Posterior vena cava (tissue), 2 donors: Measurements from ENCODE around the gene SYS1. TPM values are rescaled to one million over a fixed set of nuclear protein-coding genes. Genes with fewer than 3 reads are reported as not detected.

Source experiments
- DNase-seq: peaks from one replicate; pipeline ENCODE4 v3.0.0-alpha.2; 2020; ENCODE audit warnings: low spot score
- intact Hi-C, 2 donors: fragments of 100-400 bp; cut with DNase I; formaldehyde crosslinking; loops; one replicate each; pipeline versions ENCODE4 v1.14.1 to v1.14.2; 2022 to 2023
- long read RNA-seq, 2 donors: library from polyadenylated mRNA; unstranded; transcript quantifications; one replicate each; pipeline ENCODE4 v2.0.0, GENCODE V29; 2020 to 2021
- total RNA-seq, 2 donors: library from RNA; stranded (reverse); fragmentation: NEBNext Ultra II Directional; extraction: Animal tissue kit (Norgen Biotek cat#: 25700); gene quantifications; one replicate each; pipeline ENCODE4 v1.2.1, GENCODE V29; 2021
- donor health status: DM: yes; HTN: yes; CAD: no.
- donor health status: DM: yes; HTN: yes; CAD: no.

Gene SYS1
- total RNA-seq, result 10 to 100 TPM; 21.8 to 22.6 TPM
- long read RNA-seq, donor 1, transcript SYS1-201 (4 exons, 2,862 nt), result major isoform, 17 of 21 reads
- long read RNA-seq, donor 1, partial matches to known transcripts, result 1 of 21 reads
- long read RNA-seq, donor 1, other reads (novel, unspliced or antisense), result 0 of 21 reads
- long read RNA-seq, donor 2, transcript SYS1-205 (3 exons, 433 nt), result minor isoform, 8 of 113 reads
- long read RNA-seq, donor 2, transcript SYS1-201 (4 exons, 2,862 nt), result major isoform, 99 of 113 reads
- long read RNA-seq, donor 2, partial matches to known transcripts, result 1 of 113 reads
- long read RNA-seq, donor 2, other reads (novel, unspliced or antisense), result 4 of 113 reads

DNA sequence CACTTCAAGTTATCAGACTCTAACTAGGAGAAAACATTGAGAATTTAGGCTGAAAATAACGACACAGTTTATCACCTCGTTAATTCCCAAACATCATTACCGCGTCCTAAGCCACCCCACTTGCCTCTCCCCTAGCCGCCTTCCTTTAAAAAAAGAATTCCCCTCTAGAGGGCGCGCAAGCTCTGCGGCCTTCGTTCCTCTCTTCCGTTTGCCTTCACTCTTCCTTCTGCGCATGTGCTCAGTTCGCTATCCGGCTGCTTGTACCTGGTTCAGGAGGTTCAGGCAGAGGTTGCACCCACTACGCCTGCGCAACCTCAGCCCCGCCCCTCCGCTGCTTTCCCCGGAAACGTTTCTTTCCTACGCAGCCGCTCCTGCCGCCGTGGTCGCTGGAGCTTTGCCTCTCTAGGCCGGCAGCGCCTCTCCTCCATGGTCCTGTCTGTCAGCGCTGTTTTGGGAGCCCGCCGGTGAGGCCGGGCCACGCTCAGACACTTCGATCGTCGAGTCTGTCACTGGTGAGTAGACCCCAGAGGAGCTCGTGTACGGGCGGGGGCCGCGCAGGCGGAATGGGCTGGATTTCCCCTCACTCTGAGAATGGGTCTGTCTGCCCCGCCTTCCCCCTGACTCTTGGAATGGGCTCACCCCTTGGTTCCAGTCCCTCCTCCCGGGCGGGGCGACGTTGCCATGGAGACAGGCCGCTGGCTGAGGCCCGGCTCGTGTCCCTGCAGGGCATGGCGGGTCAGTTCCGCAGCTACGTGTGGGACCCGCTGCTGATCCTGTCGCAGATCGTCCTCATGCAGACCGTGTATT lies at the start of gene SYS1:
SYS1 (plus strand) TSS at position 353 of the 807 bp plus-strand sequence; CDS start at position 729, 376 bp downstream.
- intact Hi-C loops, result loop anchor here in 1 of 2 donors (5.0 kb wide), 1 partner anchor 74 kb away; no protein-coding TSS in a partner anchor
- DNase-seq, result peak; percentile 99

DNA sequence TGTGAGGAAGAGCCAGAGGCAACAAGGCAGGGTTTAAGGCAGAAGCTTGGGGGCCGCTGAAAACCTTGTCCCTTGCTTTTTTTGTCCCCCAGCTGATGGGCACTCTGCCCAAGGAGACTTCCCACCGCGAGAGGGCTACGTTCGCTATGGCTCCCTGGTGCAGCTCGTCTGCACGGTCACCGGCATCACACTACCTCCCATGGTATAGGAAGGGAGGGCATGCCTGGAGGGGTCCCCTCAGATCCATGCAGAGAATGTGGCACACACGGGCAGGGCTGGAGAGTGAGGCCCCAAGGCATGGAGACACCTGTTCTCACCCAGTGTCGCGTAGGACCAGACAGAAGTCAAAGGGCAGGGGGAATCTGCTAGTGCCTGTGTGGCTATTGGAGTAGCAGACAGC lies 49.0 kb upstream of the SYS1 start:
- intact Hi-C loops, result loop anchor here in 1 of 2 donors (5.0 to 10.0 kb wide), 2 partner anchors 141 to 458 kb away; no protein-coding TSS in a partner anchor
- DNase-seq, result no peak

DNA sequence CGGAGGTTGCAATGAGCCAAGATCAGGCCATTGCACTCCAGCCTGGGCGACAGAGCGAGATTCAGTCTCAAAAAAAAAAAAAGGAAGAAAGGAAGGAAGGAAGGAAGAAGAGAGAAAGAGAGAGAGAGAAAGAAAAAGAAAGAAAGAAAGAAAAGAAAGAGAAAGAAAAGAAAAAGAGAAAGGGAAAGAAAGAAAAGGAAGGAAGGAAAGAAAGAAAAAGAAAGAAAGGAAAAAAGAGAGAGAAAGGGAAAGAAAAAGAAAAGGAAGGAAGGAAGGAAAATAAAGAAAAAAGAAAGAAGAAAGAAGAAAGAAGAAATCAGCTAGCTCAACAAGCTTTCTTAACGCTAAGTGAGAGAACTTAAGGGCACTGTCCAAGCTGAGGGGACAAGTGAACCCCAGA lies 47.3 kb upstream of the SYS1 start:
- no peak for DNase-seq
- intact Hi-C loops, result loop anchor here (5.0 to 10.0 kb wide), 4 partner anchors 57 to 547 kb away; no protein-coding TSS in a partner anchor

DNA sequence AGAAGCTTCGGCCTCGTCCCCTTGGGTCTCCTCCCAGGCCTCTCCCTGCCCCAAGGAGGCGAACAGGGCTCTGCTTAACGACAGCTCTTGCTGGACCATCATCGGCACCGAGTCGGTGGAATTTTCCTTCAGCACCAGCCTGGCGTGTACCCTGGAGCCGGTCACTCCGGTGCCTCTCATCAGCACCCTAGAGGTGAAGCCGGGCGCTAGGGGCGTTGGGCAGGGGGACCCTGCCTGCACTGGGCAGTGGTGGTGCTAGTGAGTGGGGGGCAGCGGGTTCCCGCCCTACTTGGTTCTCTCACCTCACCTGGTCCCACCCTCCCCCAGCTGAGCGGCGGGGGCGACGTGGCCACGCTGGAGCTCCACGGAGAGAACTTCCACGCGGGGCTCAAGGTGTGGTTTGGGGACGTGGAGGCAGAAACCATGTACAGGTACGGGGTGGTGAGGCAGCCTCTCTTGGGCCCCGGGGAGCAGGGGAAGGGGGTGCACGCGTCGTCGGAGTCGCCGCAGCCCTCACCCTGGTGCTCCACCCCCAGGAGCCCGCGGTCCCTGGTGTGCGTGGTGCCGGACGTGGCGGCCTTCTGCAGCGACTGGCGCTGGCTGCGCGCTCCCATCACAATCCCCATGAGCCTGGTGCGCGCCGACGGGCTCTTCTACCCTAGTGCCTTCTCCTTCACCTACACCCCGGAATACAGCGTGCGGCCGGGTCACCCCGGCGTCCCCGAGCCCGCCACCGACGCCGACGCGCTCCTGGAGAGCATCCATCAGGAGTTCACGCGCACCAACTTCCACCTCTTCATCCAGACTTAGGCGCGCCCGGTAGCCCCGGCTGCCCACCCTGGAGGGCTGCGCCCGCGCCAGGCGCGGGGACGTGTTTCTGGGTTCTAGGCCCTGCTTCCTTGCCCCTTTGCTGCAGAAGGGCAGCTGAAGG lies 46.5 kb upstream of the SYS1 start:
- DNase-seq, result no peak
- intact Hi-C loops, result loop anchor here (5.0 to 10.0 kb wide), 4 partner anchors 56 to 546 kb away; no protein-coding TSS in a partner anchor

DNA sequence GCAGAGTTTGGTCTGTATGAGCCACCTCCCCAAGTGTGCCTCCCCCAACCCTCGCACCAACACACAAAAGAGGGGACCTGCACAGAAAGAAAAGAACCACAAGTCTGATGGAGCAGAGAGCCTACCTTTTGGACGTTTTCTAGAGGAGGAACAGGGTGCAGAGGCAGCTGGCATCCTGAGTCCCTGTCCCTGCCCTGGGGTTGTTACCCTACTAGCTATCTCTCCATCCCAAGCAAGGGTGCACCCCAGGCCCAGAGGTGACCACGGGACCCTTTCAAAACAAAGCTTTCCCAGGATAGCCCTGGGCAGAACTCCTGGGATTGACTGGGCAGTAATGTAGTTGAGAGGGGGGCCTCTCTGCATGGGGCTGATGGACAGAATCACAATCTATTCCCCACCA lies 45.1 kb upstream of the SYS1 start:
- intact Hi-C loops, result loop anchor here (5.0 to 10.0 kb wide), 4 partner anchors 54 to 544 kb away; no protein-coding TSS in a partner anchor
- DNase-seq, result no peak

DNA sequence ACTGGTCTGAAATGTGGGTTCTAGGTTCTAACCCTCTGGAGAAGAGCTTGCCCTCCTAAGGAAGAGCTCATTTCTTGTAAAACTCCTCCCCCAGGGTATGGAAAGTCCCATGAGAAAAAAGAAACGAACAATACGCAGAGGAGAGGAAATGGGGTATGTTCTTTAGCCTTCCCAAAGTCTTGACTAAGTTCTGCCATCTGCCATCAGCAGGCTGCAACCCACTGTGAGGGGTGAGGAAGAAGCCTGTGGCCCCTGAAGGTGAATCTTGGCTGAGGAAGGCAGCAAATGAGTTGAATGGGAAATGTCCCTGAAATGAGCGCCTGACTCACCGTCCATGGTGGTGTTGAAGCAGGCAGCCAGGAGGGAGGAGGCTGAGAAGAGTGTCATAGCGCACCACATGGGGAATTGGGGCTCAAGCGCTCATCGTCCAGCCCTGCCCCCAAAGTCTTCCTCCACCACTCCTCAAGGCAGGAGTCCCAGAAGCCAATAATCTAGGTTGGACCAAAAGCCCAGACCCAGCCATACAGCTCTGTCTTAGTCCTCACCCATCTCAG lies 44.5 kb upstream of the SYS1 start:
- intact Hi-C loops, result loop anchor here (5.0 to 10.0 kb wide), 4 partner anchors 54 to 544 kb away; no protein-coding TSS in a partner anchor
- DNase-seq, result no peak

DNA sequence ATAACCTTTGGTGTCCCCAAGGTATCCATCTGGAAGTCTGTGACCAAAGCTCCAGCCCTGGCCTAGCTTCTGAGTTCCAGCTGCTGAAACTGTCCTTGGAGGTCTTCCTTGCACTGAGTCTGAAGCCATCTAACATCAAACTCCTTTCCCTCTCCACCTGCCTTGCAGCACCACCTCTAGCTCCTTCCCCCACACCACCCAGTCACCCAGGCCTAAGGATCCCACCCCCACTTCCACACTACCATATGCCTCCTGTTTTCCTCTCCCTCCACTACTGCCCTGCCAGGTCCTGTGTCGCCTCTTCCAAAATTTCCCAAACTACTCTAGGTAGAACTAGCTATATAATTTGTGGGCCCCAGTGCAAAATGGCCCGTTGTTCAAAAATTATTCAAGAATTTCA lies 44.0 kb upstream of the SYS1 start:
- DNase-seq, result no peak
- intact Hi-C loops, result loop anchor here (5.0 to 10.0 kb wide), 4 partner anchors 53 to 543 kb away; no protein-coding TSS in a partner anchor

DNA sequence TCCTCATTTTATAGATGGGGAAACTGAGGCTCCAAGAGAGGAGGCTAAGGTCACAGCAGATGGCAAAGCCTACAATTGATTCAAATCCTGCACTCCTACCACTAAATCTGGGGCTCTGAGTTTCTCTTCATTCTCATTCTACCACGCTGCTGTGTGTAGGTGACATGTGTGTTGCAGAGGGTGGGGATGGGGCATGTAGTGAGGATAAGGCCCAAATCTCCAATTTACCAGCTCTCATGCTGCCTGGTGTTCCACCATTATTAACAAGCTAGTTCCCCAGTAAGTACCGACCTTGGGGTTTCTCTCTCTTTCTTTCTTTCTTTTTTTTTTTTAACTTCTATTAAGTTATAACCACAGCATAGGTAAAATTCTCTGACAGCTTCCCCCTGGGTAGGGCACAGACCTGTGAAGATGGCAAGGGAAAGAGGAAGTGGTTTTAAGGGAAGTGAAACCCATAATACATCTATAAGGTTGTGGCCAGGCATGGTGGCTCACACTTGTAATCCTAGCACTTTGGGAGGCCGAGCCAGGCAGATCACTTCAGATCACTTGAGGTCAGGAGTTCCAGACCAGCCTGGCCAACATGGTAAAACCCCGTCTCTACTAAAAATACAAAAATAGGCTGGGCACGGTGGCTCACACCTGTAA lies 41.9 kb upstream of the SYS1 start:
- no peak for DNase-seq
- intact Hi-C loops, result loop anchor here in 1 of 2 donors (5.0 kb wide), 1 partner anchor 116 kb away; no protein-coding TSS in a partner anchor

DNA sequence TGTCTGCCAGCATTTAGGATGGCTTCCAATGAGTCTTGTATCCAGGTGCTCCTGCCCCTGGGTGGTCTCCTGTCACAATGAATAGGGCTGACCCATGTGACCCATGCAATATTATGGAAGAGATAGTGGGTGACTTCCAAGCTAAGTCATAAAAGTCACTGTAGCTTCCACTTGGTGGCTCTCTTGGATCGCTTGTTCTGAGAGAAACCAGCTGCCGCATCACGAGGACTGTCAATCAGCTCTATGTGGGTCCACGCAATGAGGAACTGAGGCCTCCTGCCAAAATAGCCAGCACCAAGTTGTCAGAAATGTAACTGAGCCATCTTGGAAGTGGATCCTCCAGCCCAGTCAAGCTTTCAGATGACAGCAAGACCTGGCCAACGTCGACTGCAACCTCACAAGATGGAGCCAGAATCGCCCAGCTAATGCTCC lies 40.0 kb upstream of the SYS1 start:
- intact Hi-C loops, result loop anchor here in 1 of 2 donors (5.0 kb wide), 1 partner anchor 114 kb away; no protein-coding TSS in a partner anchor
- no peak for DNase-seq

DNA sequence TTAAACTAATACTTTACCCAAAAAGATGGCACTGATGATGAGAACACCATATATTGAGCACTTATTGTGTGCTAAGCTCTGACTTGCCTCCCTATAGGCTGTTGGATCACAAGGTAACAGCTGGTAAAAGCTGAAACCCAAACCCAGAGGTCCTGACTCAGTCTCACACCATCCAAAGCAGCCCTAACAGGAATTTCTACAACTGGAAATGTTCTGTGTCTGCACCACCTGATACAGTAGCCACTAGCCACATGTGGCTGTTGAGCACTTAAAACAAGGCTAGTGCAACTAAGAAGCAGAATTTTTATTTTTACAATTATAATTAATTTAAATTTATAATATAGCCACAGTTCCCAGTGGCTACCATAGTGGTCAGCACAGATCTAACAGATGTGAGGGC lies 39.2 kb upstream of the SYS1 start:
- no peak for DNase-seq
- intact Hi-C loops, result loop anchor here in 1 of 2 donors (5.0 kb wide), 1 partner anchor 114 kb away; no protein-coding TSS in a partner anchor

DNA sequence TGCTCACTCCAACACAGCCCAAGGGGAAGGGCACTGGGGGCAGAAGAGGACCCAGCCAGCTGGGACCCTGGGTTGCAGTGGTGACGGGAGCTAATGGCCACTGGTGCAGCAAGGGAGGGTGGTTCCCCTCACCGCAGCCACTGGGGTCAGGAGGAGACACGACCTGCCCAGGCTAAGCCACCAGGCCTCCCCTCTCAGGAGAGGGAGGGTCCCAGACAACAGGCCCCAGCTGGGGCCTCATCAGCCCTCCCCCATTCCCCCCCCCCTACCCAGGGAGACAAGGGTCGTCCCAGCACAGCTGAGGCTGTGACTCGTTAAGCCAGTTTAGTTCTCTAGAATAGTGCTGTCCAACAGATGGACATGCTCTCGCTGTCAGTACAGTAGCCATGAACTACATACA lies 37.6 kb upstream of the SYS1 start:
- intact Hi-C loops, result no loop called here
- DNase-seq, result no peak

DNA sequence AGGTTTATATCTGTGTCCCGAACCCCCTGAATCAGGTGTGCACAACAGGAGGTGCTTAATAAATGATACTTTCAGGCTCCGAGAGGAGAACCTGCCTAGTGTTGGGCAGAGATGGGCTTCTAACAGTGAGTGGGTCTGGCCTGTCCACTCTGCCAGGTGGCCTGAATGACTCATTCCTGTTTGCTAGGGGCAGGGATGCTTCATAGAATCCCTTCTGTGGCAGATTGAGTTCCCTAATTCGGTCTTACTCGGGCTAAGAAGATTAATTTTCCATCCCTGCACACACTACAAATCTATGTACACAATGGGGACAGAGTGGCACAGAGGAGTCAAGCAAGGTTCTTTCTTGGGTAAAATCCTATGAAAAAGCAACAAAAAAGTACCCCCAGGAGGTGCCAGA lies 34.5 kb upstream of the SYS1 start:
- intact Hi-C loops, result loop anchor here in 1 of 2 donors (1.0 kb wide), 1 partner anchor 9 kb away; no protein-coding TSS in a partner anchor

DNA sequence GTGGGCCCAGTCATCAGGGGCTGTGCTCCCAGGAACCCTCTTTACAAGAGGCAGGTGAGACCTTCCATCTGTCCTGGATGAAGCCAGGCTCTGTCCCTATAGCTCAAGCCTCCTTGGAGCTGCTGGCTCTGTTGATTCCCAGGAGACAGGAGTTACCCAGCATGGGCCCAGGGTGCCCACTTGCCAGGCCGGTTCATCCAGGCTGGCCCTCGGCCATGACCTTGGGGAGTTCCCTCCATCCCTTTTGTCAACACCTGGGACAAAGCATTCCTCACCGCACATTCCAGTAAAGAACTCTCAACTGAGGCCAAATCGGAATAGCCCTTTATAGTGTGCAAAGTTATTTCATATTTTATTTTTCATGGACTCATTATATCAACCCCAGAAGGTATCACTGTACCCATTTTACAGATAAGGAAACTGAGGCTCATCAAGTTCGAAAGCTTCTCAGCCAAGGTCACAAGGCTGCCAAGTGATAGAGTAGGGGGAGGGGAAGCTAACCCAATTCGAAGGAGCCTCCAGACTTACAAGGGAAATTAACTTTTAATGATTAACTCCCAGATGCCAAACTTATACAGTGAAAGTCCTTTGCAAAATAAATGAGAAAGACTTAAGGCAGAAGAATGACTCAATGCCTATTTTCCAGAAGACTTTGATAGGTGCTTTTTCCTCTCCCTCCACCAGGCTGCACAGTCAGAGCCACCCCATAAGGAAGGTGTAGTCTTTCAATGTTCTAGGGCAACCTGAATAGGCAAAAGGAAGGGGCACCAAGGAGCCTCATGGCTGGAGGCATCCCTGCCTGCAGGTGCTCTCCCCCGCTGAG lies 33.2 kb upstream of the SYS1 start:
- no peak for DNase-seq
- intact Hi-C loops, result no loop called here

More for the DNA sequence above, 34.5 kb upstream of the SYS1 start:
- no peak for DNase-seq

DNA sequence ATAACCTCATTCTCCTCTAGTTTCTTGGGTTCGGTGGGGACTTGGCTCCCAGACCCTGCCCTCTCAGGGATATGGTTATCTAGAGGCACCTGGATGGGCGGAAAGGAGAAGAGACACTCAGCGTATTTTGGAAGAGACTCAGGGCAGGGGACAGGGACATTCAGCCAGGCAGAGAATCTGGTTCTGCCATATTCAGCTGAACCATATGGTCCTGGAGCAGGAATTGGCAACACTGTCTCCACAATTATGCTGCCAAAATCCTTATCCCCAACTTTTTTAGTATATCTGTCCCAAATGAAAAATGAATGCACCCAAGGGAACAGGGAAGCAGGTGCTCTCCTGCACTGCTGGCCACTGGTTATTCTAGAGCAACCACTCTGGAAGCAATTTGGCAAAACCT lies 32.5 kb upstream of the SYS1 start:
- intact Hi-C loops, result no loop called here
- no peak for DNase-seq

DNA sequence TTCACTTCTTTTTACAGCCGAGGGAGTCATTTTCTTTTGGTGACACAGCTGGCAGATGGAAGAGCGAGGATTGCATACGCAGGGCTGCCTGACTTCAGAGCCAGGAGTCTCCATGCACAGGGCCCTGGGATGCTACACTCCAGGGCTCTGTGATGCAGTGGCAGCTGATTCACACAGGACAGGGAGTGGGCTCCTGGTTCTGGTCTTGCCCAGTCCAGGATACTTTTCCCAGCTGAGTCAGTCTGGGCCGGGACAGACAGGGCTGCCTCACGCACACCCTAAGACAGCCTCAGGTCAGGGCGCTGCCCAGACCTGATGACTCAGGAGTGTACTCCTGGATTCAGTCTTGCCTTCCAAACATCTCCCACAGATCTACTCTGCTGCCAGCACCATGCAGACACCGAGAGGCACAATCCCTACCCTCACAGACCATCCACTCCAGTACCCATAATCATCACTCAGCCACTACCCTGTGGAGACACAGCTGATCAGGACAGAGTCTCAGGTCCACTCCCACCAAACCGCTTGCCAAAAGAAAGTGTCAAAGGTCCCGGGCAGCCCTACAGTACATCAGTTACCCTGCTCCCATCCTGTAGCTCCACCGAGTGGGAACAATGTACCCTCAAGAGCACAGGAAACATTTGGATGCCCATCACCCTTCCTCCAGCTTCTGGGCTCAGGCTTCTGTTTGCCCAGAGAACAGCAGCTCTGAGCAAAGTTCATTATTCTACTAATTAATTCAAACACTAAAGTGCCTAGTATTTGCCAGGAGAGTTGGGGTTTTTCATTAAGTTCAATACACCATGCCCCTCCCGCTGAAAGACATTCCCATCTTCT lies 26.2 kb upstream of the SYS1 start:
- intact Hi-C loops, result loop anchor here in 1 of 2 donors (1.0 kb wide), 1 partner anchor 8 kb away; no protein-coding TSS in a partner anchor

More for the DNA sequence above, 26.2 kb upstream of the SYS1 start:
- DNase-seq, result peak; percentile 85
